ENCODE data around the gene IFNB1. TPM values are rescaled to one million over a fixed set of nuclear protein-coding genes. Genes with fewer than 3 reads are reported as not detected.
A peak's percentile ranks its signal among the peaks of the same experiment; 100 is the strongest.

Gene IFNB1
- polyA plus RNA-seq, 1 donor = not detected

- peak; percentile 79 for DNase-seq (ENCODE audit: low read depth)
Measured at GRCh38 chr9:21070171-21070571, 7.6 kb downstream of the IFNB1 start.

- DNase-seq (ENCODE audit: low read depth) = no peak
Measured at GRCh38 chr9:21060919-21061561, 16.7 kb downstream of the IFNB1 start.

DNA sequence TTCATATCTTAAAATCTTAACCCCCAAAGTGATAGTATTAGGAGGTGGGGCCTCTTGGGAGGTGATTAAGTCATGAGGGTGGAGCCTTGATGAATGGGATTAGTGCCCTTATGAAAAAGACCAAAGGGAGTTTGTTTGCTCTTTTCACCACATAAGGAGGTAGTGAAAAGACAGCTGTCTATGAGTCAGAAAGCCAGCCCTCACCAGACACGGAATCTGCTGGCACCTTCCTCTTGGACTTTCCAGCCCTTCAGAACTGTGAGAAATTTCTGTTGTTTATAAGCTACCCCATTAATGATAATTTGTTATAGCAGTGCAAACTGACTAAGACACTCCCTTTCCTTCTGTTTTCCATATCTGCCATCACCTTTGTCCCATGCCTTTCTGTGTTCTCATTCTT lies 20.8 kb downstream of the IFNB1 start:
- DNase-seq (ENCODE audit: low read depth) = no peak

- DNase-seq (ENCODE audit: low read depth) = no peak
Measured at GRCh38 chr9:21053851-21054250, 23.9 kb downstream of the IFNB1 start.

- DNase-seq (ENCODE audit: low read depth) = no peak
Measured at GRCh38 chr9:21047281-21047691, 30.5 kb downstream of the IFNB1 start.

DNA sequence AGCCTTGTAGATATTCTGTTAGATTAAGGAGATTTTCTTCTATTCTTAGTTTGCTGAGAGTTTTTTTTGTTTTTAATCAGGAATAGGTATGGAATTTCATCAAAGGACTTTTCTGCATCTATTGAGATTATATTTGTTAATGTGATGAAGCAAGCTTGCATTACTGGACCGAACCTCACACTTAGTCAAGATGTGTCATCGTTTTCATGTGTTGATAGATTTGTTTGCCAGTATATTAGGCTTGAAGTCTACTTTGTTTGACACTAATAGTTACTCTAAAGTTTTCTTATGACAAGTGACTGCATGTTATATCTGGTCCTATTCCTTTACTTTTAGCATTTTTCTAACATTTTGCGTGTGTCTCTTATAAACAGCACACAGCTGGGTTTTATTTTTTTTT lies 33.9 kb downstream of the IFNB1 start:
- DNase-seq (ENCODE audit: low read depth) = no peak

- DNase-seq (ENCODE audit: low read depth) = no peak
Measured at GRCh38 chr9:21042466-21042865, 35.3 kb downstream of the IFNB1 start.

DNA sequence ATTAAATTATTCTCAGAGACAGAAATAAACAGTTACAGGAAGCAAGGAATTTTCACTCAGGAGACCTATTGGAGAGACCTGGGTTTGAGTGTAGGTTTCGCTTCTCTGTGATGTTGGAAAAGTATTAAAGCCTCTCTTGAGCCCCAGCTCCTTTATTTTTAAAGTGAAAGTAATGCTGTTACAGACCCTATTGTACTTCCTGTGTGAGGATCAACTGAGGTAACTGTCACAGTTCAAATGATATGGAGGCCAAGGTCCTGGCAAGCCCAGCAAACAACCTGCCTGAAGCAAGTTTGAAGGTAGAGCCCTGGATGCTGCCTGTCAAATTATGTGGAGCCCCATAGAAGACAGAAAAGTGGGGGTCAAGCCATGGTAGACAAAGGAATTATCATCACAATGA lies 38.4 kb downstream of the IFNB1 start:
- no peak for DNase-seq (ENCODE audit: low read depth)

- DNase-seq (ENCODE audit: low read depth) = no peak
Measured at GRCh38 chr9:21037278-21037677, 40.5 kb downstream of the IFNB1 start.

- DNase-seq (ENCODE audit: low read depth) = no peak
Measured at GRCh38 chr9:21031808-21032183, 45.9 kb downstream of the IFNB1 start.

DNA sequence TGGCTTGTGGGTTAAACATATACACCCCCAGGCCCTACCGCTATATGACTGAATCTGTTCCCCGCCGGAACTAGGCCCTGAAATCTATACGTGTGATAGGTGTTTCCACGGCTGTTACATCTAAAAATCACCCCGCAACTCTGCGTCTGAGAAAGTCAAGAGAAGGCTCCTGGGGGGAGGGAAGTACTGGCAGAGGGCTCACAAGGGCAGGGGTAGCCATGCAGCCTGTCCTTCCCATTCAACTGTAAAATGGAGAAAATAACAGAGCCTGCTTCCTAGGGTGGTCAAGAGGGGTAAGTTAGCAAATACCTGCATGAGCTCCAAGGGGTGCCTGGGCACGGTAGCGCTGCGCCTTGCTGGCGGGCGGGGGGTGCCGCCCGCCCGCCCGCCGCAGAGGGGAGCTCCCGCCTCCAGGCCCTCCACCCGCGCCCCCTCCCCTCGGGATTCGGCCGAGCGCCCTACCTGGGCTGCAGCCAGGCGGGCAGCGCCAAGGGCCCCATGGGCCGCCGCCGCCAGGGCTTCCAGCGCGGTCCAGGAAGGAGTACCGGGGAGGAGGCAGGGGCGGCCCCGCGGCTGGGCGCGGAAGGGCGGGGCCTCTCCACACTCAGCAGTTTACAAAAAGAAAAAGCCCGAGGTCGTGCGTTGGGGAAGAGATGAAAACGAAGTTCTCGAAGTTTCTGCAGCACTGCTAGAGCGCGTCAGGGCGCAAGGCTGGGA lies 46.5 kb downstream of the IFNB1 start, which contains the start of gene HACD4:
HACD4 (minus strand) TSS at position 550 of the 717 bp plus-strand sequence; CDS start at position 500, 50 bp downstream.
- DNase-seq (ENCODE audit: low read depth) = no peak

- no peak for DNase-seq (ENCODE audit: low read depth)
Measured at GRCh38 chr9:21030389-21031035, 47.2 kb downstream of the IFNB1 start.

DNA sequence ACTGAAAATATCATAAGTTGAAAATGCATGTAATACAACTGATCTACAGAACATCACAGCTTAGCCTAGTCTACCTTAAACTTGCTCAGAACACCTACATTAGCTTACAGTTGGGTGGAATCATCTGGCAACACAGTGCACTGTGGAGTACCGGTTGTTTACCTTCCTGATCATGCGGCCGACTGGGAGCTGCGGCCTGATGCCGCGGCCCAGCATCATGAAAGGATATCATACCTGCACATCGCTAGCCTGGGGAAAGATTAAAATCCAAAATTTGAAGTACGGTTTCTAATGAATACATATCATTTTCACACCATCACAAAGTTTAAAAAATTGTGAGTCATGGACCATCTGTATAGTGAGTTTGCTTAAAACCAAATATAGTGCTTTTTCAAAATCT lies 48.1 kb downstream of the IFNB1 start:
- no peak for DNase-seq (ENCODE audit: low read depth)

DNA sequence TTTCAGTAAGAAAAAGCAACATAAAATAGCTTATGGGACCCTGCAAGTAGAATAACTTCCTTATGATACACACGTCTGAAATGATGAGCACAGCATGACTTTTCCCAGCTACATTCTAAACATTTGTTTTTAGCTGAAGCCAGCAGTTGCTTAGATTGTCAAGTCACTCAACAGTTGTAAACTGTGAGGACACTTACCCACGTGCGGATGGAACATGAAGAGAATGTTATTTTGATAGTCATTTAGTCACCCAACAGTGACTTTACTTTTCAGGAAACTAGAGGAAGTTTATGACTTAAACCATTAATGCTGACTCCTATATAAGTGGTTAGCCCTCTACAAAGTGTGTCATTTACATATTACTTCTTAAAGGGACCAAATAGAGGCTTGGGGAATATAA lies 49.3 kb downstream of the IFNB1 start:
- no peak for DNase-seq (ENCODE audit: low read depth)

GRCh38 chr9:21027295-21027694 lies 50.4 kb downstream of the IFNB1 start:
- no peak for DNase-seq (ENCODE audit: low read depth)

Other genes starting within 250 kb of the IFNB1 start
- gene HACD4, start 46.3 kb downstream of the IFNB1 start, polyA plus RNA-seq (ENCODE audit: insufficient read length) = 1.5 TPM
- not detected for gene IFNW1, start 63.9 kb upstream of the IFNB1 start, polyA plus RNA-seq (ENCODE audit: insufficient read length)
- not detected for gene IFNA21, start 88.7 kb upstream of the IFNB1 start, polyA plus RNA-seq (ENCODE audit: insufficient read length)
- not detected for gene IFNA4, start 109.6 kb upstream of the IFNB1 start, polyA plus RNA-seq (ENCODE audit: insufficient read length)
- gene IFNA7, start 124.3 kb upstream of the IFNB1 start, polyA plus RNA-seq (ENCODE audit: insufficient read length) = not detected
- not detected for gene IFNA10, start 129.2 kb upstream of the IFNB1 start, polyA plus RNA-seq (ENCODE audit: insufficient read length)
- gene IFNA16, start 139.4 kb upstream of the IFNB1 start, polyA plus RNA-seq (ENCODE audit: insufficient read length) = not detected
- not detected for gene IFNA17, start 150.3 kb upstream of the IFNB1 start, polyA plus RNA-seq (ENCODE audit: insufficient read length)
- not detected for gene IFNA14, start 162.1 kb upstream of the IFNB1 start, polyA plus RNA-seq (ENCODE audit: insufficient read length)
- not detected for gene IFNA5, start 227.4 kb upstream of the IFNB1 start, polyA plus RNA-seq (ENCODE audit: insufficient read length)